Activated CD8-positive, alpha-beta memory T cell treated with anti-CD3 and anti-CD28 coated beads, Interleukin-2, amount 50 U/mL, for 1 hour (primary cell): Measurements from ENCODE around the gene GAL3ST1.
"Not testable (repeated sequence)": the region's sequence is repeated elsewhere in the genome, so short reads cannot be mapped to it uniquely, and the experiment has no call there.

Experiments used
- DNase-seq: peaks from one replicate; pipeline ENCODE4 v3.0.0-alpha.2; 2020; ENCODE audit errors: extremely low read depth

GAL3ST1 gene, protein sequence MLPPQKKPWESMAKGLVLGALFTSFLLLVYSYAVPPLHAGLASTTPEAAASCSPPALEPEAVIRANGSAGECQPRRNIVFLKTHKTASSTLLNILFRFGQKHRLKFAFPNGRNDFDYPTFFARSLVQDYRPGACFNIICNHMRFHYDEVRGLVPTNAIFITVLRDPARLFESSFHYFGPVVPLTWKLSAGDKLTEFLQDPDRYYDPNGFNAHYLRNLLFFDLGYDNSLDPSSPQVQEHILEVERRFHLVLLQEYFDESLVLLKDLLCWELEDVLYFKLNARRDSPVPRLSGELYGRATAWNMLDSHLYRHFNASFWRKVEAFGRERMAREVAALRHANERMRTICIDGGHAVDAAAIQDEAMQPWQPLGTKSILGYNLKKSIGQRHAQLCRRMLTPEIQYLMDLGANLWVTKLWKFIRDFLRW

DNA sequence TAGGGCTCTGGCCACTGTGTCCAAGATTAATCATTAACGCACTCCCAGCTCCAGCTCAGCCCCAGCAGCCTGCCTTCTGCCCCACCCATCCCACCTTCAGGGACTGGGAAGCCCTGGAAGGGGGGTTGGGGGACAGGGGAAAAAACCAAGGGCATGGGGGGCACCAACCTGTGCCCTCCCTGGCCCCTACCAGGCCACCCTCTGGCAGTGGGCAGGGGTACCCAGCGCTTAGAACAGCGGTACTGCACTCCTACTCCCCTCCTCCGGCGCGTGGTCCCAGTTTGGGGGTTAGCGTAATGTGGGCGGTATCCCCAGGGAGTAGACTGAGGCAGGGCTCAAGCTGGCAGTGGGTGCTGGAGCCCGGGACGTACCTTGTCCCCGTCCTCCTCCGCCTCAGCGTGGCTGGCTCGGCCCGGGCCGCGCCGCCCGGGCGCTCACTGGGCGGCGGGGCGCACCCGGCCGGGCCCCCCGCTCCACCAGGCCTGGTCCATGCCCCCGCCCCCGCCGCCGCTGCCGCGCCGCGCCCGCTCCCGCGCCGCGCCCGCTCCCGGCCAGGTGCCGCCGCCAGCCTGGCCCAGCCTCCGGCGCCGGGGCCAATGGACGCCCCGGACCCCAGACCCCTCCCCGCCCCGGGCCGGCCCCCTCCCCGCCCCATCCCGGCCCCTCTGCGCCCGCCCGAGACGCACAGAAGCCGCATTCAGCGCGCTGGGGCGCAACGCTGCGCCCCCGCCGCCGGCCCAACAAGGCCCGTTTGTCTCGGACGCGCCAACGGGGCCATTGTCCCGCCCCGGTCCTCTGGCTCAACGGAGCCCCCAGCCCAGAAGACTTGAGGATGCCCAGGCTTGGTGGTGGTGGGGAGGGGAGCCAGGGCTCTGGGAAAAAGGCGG lies at the start of gene GAL3ST1:
Gene GAL3ST1, minus strand, starts transcription at position 571 of the 887 bp plus-strand sequence. CDS start 17,273 bp downstream, outside the sequence.
- DNase-seq: no peak

- not testable (repeated sequence) for DNase-seq
These were observed 45.4 kb upstream of the GAL3ST1 start for GRCh38 chr22:30619909-30620308.

- no peak for DNase-seq
These were observed 43.4 kb upstream of the GAL3ST1 start for GRCh38 chr22:30617819-30618218.

GRCh38 chr22:30615543-30615954 lies 41.1 kb upstream of the GAL3ST1 start:
- no peak for DNase-seq

- no peak for DNase-seq
These were observed 40.4 kb upstream of the GAL3ST1 start for GRCh38 chr22:30614879-30615278.

GRCh38 chr22:30614268-30614667 lies 39.8 kb upstream of the GAL3ST1 start:
- DNase-seq: no peak

DNA sequence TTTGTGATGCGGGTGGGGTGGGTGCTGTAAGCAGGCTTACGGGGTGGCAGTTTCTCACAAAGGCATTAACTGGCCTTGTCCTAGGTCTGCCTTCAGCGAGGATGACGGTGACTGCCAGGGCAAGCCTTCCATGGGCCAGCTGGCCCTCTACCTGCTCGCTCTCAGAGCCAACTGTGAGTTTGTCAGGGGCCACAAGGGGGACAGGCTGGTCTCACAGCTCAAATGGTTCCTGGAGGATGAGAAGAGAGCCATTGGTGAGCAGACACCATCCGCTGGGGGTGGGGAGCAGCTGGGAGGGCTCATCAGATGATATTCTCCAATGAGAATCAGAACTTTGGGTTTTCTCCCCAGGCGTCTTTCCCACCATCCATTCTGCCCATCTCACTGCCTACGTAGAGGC lies 38.3 kb upstream of the GAL3ST1 start:
- DNase-seq: no peak

DNA sequence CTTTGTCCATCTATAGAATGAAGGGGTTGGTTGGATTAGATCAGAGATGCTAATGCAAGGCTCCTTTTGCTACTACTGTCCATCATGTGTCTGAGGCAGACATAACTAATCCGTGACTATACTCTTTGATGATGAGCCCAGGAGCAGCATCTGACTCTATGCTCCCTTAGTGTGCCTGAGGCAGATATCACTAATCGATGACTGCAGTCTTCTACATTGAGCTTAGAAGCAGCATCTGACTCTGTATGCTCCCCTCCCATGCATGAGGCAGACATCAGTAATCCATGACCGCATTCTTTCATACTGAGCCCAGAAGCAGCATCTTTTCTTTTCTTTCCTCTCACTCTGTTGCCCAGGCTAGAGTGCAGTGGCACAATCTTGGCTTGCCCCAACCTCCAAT lies 36.7 kb upstream of the GAL3ST1 start:
- no peak for DNase-seq

- DNase-seq: no peak
These were observed 35.8 kb upstream of the GAL3ST1 start for GRCh38 chr22:30610299-30610698.

- no peak for DNase-seq
These were observed 35.1 kb upstream of the GAL3ST1 start for GRCh38 chr22:30609260-30610185.

DNA sequence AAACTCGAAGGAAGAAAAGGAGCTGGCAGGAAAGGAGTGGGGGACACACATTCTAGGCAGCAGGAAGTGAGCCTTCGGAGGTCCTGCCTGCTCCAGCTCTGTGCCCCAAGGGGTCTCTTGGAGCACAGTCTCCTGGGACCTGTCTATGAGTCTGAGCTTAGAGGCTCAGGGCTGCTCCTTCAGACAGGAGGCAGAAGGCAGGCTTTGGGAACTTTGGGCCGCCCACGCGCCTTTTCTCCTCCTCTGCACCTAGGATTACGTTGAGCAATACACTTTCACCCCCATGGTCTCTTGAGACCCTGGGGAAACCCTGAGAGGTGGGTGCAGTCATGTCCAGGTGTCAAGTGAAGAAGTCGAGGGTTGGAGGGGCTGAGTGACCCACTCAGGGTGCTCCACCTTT lies 33.5 kb upstream of the GAL3ST1 start:
- DNase-seq: no peak

- DNase-seq: no peak
These were observed 33.0 kb upstream of the GAL3ST1 start for GRCh38 chr22:30607300-30607930.

DNA sequence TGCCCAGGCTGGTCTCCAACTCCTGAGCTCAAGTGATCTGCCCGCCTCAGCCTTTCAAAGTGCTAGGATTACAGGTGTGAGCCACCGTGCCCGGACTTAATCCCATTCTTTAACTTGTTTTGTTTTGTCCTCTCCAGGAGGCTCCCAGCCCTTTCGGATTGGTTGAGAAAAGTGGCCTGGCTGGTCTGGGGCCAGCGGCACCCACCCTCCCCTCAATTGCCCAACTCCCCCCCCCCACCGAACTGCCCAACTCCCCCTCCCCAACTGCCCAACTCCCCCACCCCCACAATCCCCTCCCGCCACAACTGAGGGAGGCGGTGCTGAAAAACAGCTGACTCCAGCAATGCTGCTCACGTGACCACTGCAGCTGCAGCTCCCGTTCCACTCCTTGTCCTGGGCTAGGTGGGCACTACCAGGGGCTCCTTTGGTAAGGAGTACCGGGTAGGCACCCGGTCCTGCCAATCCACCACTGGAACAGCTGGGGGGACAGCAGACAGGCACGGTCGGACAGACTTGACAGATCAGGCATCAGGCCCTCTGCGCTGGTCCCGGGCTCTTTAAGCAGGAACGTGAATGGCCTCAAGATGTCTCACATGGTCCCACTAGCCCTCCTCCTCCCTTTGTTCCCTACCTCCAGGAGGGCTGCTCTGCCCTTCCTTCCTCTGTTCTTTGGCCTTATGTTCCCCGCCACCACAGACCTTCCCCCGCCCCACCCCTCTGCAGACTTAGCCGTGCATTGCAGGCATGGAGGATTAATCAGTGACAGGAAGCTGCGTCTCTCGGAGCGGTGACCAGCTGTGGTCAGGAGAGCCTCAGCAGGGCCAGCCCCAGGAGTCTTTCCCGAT lies 32.2 kb upstream of the GAL3ST1 start, which contains the start of gene TCN2:
Gene TCN2, plus strand, starts transcription at position 720 of the 845 bp plus-strand sequence. CDS start 158 bp downstream, outside the sequence.
- DNase-seq: no peak

- DNase-seq: no peak
These were observed 31.1 kb upstream of the GAL3ST1 start for GRCh38 chr22:30605449-30606110.

GRCh38 chr22:30604723-30605122 lies 30.3 kb upstream of the GAL3ST1 start:
- DNase-seq: no peak

DNA sequence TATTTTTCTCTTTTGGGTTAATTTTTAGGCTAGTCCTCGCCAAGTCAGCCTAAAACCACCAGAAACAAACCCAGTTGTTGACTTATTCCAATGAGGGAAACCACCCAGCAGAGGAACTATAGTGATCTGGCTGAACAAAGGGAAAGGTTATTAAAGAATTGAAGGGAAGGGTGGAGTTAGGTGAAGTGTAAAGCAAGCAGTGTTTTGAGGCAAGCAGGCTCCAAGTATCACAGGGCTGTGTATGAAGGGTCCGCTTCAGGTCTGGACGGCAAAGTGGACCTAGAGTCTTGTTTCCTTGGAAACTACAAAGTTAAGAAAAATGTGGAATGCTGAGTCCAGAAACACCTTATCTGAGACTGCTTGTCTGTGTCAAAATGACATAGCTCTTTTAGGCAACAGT lies 29.3 kb upstream of the GAL3ST1 start:
- DNase-seq: no peak

DNA sequence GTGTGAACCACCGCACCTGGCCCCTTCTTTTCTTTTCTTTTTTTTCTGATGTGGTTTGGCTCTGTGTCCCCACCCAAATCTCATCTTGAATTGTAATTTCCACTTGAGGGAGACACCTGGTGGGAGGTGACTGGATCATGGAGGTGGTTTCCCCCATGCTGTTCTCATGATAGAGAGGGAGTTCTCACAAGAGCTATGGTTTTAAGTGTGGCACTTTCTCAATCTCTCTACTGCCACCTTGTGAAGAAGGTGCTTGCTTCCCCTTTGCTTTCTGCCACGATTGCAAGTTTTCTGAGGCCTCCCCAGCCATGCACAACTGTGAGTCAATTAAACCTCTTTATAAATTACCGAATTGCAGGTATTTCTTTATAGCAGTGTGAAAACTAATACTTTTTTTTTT lies 27.6 kb upstream of the GAL3ST1 start:
- no peak for DNase-seq

- no peak for DNase-seq
These were observed 27.0 kb upstream of the GAL3ST1 start for GRCh38 chr22:30601464-30601863.

DNA sequence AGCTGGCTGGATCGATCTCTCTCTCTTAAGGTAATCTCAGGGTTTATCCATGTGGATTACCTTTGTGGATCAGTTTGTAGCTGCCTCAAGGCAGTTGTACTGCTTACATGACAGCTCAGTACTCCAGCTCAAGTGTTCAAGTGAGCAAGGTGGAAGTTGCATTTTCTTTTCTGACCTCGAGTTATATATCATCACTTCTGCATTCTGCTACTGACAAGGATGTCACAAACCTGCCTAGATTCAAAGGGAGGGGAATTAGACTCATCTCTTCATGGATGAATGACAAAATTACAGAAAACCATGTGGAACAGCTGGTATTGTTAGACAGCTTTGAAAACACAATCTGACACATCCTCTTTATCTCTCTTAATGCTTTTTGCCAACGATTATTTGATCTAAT lies 26.5 kb upstream of the GAL3ST1 start:
- no peak for DNase-seq

GRCh38 chr22:30598986-30599385 lies 24.5 kb upstream of the GAL3ST1 start:
- DNase-seq: no peak
